Peyer's patch (tissue), 4 donors: ENCODE data around the gene PALS1. TPM values are rescaled to one million over a fixed set of nuclear protein-coding genes. Genes with fewer than 3 reads are reported as not detected.

Experiments used
- DNase-seq, 3 donors: peaks; one replicate each; pipeline ENCODE4 v3.0.0-alpha.2; 2017 to 2019
- H3K27ac ChIP-seq, 4 donors: fragments of 200-600 bp; sonication (generic); one replicate each; pipeline ENCODE4 v1.5.1; 2016 to 2019
- H3K27me3 ChIP-seq, 2 donors: fragments of 200-600 bp; sonication (generic); one replicate each; pipeline ENCODE4 v1.5.1; 2019
- H3K36me3 ChIP-seq, 3 donors: fragments of 200-600 bp; sonication (generic); one replicate each; pipeline ENCODE4 v1.5.1; 2016 to 2019
- H3K4me1 ChIP-seq, 4 donors: fragments of 200-600 bp; sonication (generic); one replicate each; pipeline ENCODE4 v1.5.1; 2016 to 2019
- H3K4me3 ChIP-seq, 4 donors: fragments of 200-600 bp; sonication (generic); 1 replicate in 3 of 4; 2 replicates in 1 of 4; pipeline ENCODE4 v1.5.1; 2016 to 2019; ENCODE audit warnings: mild to moderate bottlenecking in 1 of 4
- H3K9me3 ChIP-seq, 4 donors: fragments of 200-600 bp; sonication (generic); one replicate each; pipeline ENCODE4 v1.5.1; 2016 to 2019; ENCODE audit warnings: mild to moderate bottlenecking in 1 of 4
- CTCF ChIP-seq, 6 experiments: fragments of 450-650 bp in 4 of 6; fragments of 200-600 bp in 2 of 6; sonication (generic) in 1 of 6; IDR thresholded peaks; one replicate each; pipeline ENCODE4 v1.5.1; 2017 to 2019; ENCODE audit warnings: antibody characterized with exemption in 6 of 6, mild to moderate bottlenecking in 3 of 6, moderate library complexity in 1 of 6
- POLR2A ChIP-seq, 2 donors: fragments of 450-650 bp; IDR thresholded peaks; one replicate each; pipeline ENCODE4 v1.5.1; 2017; ENCODE audit warnings: antibody characterized with exemption in 2 of 2, mild to moderate bottlenecking in 2 of 2, moderate library complexity in 2 of 2
- total RNA-seq, 4 donors: library from RNA; depleted of rRNA; stranded (reverse); fragments of >200 nt; gene quantifications; one replicate each; pipeline ENCODE4 v1.1.0, GENCODE V29; 2016

PALS1 gene
- 10 to 100 TPM; 36.3 to 95.1 (median 61.1) TPM for total RNA-seq

- Histone ChIP-seq H3K27me3 (no peaks in the 10 kb centered on the region), H3K4me1 (peaks cover 0 to 9% (median 3%) of the 10 kb centered on the region in 4 donors), H3K9me3 (no peaks in the 10 kb centered on the region), H3K36me3 (no peaks in the 10 kb centered on the region), H3K4me3 (peak within 1 kb of the TSS; percentile 78 to 91 (median 86)), H3K27ac (peak within 1 kb of the TSS; percentile 86 to 98 (median 98))
- TF ChIP-seq CTCF (IDR thresholded peaks at IDR 0.05) (no peak), POLR2A (IDR thresholded peaks at IDR 0.05) (peak in 1 of 2 donors; percentile 8)
- DNase-seq, result no peak
Measured at GRCh38 chr14:67241411-67242167, at the start of gene PALS1. Gene PALS1, plus strand, starts transcription at chr14:67241435. Its CDS starts 37,736 bp downstream, at chr14:67279171.

GRCh38 chr14:67191768-67192290 lies 49.4 kb upstream of the PALS1 start:
- Histone ChIP-seq H3K4me3 (no peak overlapping the region), H3K27me3 (no peaks in the 10 kb centered on the region), H3K9me3 (no peaks in the 10 kb centered on the region), H3K4me1 (no peaks in the 10 kb centered on the region), H3K36me3 (no peaks in the 10 kb centered on the region), H3K27ac (no peak overlapping the region)
- no peak for DNase-seq
- TF ChIP-seq POLR2A (IDR thresholded peaks at IDR 0.05), result no peak
- no peak for TF ChIP-seq CTCF (IDR thresholded peaks at IDR 0.05)

- no peak for DNase-seq
- Histone ChIP-seq H3K36me3 (no peaks in the 10 kb centered on the region), H3K27me3 (no peaks in the 10 kb centered on the region), H3K9me3 (no peaks in the 10 kb centered on the region), H3K4me1 (no peaks in the 10 kb centered on the region), H3K4me3 (no peak overlapping the region), H3K27ac (no peak overlapping the region)
- TF ChIP-seq CTCF (IDR thresholded peaks at IDR 0.05) (no peak), POLR2A (IDR thresholded peaks at IDR 0.05) (no peak)
Measured at GRCh38 chr14:67192366-67192765, 48.9 kb upstream of the PALS1 start.

- no peaks in the 10 kb centered on the region for H3K9me3 ChIP-seq
- H3K4me3 ChIP-seq, result no peak overlapping the region
- H3K4me1 ChIP-seq, result no peaks in the 10 kb centered on the region
- H3K27me3 ChIP-seq, result no peaks in the 10 kb centered on the region
- no peaks in the 10 kb centered on the region for H3K36me3 ChIP-seq
- TF ChIP-seq POLR2A (IDR thresholded peaks at IDR 0.05) (no peak), CTCF (IDR thresholded peaks at IDR 0.05) (no peak)
- no peak for DNase-seq
- no peak overlapping the region for H3K27ac ChIP-seq
Measured at GRCh38 chr14:67195279-67195678, 46.0 kb upstream of the PALS1 start.

GRCh38 chr14:67199016-67199415 lies 42.2 kb upstream of the PALS1 start:
- no peaks in the 10 kb centered on the region for H3K9me3 ChIP-seq
- no peaks in the 10 kb centered on the region for H3K27me3 ChIP-seq
- no peaks in the 10 kb centered on the region for H3K36me3 ChIP-seq
- H3K27ac ChIP-seq, result no peak overlapping the region
- H3K4me1 ChIP-seq, result no peaks in the 10 kb centered on the region
- TF ChIP-seq POLR2A (IDR thresholded peaks at IDR 0.05) (no peak), CTCF (IDR thresholded peaks at IDR 0.05) (no peak)
- no peak overlapping the region for H3K4me3 ChIP-seq
- no peak for DNase-seq
